ENCODE measurements around the gene QRICH1. TPM values are rescaled to one million over a fixed set of nuclear protein-coding genes. Genes with fewer than 3 reads are reported as not detected.

The QRICH1 gene
- total and polyA plus RNA-seq, 10 of the 15 experiments (the other 5 are each of a cell fraction or from before 2014, with no cell fraction given), result 22.2 to 116 (median 81.4) TPM

- H3K9ac ChIP-seq (ENCODE audit: control insufficient read depth, insufficient read depth, low read length), result no peak overlapping the region
- H3K4me1 ChIP-seq (ENCODE audit: control insufficient read depth, insufficient read depth, low read length), result peaks cover 8% of the 10 kb centered on the region
- BruUV-seq (replicated peaks), result no TSS peak
- ChIA-PET POLR2A (interaction anchor here (0.5 kb wide), 1 partner anchor 29 kb away, joined by 3 read pairs; no protein-coding TSS in a partner anchor), SMC1A (ENCODE audit: uncharacterized antibody, unreplicated experiment) (no interaction called here), RAD21 (ENCODE audit: unreplicated experiment) (no interaction called here), CTCF (no interaction called here)
- TF ChIP-seq NR2C2 (IDR thresholded peaks at IDR 0.05; ENCODE audit: borderline replicate concordance, control insufficient read depth, insufficient read length, low read depth) (no peak), ZNF24 (IDR thresholded peaks at IDR 0.05) (no peak), NR2C1 (IDR thresholded peaks at IDR 0.05) (no peak), STAT3 (IDR thresholded peaks at IDR 0.05; ENCODE audit: low read depth, low read length) (no peak), RAD21 (IDR thresholded peaks at IDR 0.05; ENCODE audit: insufficient read depth, low read depth, low read length) (no peak)
- no peaks in the 10 kb centered on the region for H3K27me3 ChIP-seq (replicated peaks in 1 of 2; ENCODE audit: control insufficient read depth in 2 of 2, insufficient read depth in 2 of 2, low read length in 1 of 2)
- no peak overlapping the region for H3K4me3 ChIP-seq
- DNase-seq (ENCODE audit: low read depth, low spot score) (no peak), ATAC-seq (no peak), FAIRE-seq (no peak)
- H3K79me2 ChIP-seq (ENCODE audit: control insufficient read depth, insufficient read depth, low read length), result peaks cover 4% of the 10 kb centered on the region
- intact Hi-C loops (cut with micrococcal nuclease; ENCODE audit: unreplicated experiment), result loop anchor here (10.0 kb wide), 1 partner anchor 316 kb away; the partner anchor contains the start of genes RHOA and TCTA
- in situ Hi-C loops (cut with MboI), result no loop called here
- no peaks in the 10 kb centered on the region; the same call in 1 of the 2 replicates for H4K20me1 ChIP-seq (ENCODE audit: control insufficient read depth, insufficient read depth)
- H3K4me2 ChIP-seq (ENCODE audit: control insufficient read depth, insufficient read depth), result no peak overlapping the region
- no peaks in the 10 kb centered on the region for H3K9me3 ChIP-seq (replicated peaks; ENCODE audit: control insufficient read depth, insufficient read depth, low read length)
- H2AFZ ChIP-seq (ENCODE audit: control insufficient read depth, low read depth, low read length), result no peak overlapping the region
- WGBS (ENCODE audit: insufficient coverage, insufficient replicate concordance, low lambda C conversion rate, missing lambda C conversion rate), result 69% methylated on average over 5 of the region's 5 CpGs
- peaks cover 30 to 32% of the 10 kb centered on the region in 2 experiments for H3K36me3 ChIP-seq (ENCODE audit: control insufficient read depth in 2 of 2, insufficient read depth in 2 of 2, low read length in 1 of 2)
- no peak overlapping the region for H3K27ac ChIP-seq (ENCODE audit: control insufficient read depth, insufficient read depth)
Observed at GRCh38 chr3:49098429-49098828, 4.6 kb upstream of the QRICH1 start.
